ENCODE measurements around the gene TEKT4. TPM values are rescaled to one million over a fixed set of nuclear protein-coding genes. Genes with fewer than 3 reads are reported as not detected.

Gene TEKT4
- total and polyA plus RNA-seq, 2 of the 13 experiments (the other 11 are each of a cell fraction or from before 2014, with no cell fraction given): not detected

GRCh38 chr2:94879982-94880377 is 8.8 kb downstream of the TEKT4 start (continued):
- TF ChIP-seq PHF8 (CRISPR knock-in tag; IDR thresholded peaks at IDR 0.05) (no peak), ZNF776 (CRISPR knock-in tag; IDR thresholded peaks at IDR 0.05) (no peak), MTERF4 (CRISPR knock-in tag; IDR thresholded peaks at IDR 0.05) (no peak)

GRCh38 chr2:94880507-94880906 is 9.3 kb downstream of the TEKT4 start:
- H3K36me3 ChIP-seq (replicated peaks in 1 of 2; ENCODE audit: control insufficient read depth in 1 of 2, insufficient read depth in 2 of 2, low read length in 2 of 2): no peaks in the 10 kb centered on the region
- ATAC-seq (no peak), FAIRE-seq (no peak), DNase-seq (ENCODE audit: low spot score) (no peak)
- H3K4me3 ChIP-seq (replicated peaks in 1 of 3; ENCODE audit: insufficient read depth in 1 of 3, low read depth in 2 of 3, low read length in 3 of 3): no peak overlapping the region
- peaks cover 0 to 9% of the 10 kb centered on the region in 2 experiments; a peak in 2 of 5 replicates for H3K27me3 ChIP-seq (ENCODE audit: control insufficient read depth in 1 of 2, insufficient read depth in 2 of 2, low read length in 2 of 2)
- no peaks in the 10 kb centered on the region for H3K4me1 ChIP-seq (ENCODE audit: insufficient read depth, low read length)
- H2AFZ ChIP-seq (ENCODE audit: low read length): no peak overlapping the region
- no peaks in the 10 kb centered on the region for H3K79me2 ChIP-seq (ENCODE audit: insufficient read depth, low read length)
- CTCF ChIA-PET (ENCODE audit: low intra/inter-chr PET ratio, low total read pairs): no interaction called here
- BruUV-seq (replicated peaks): no TSS peak
- H3K27ac ChIP-seq (ENCODE audit: extremely low read length, insufficient read depth, low read length): no peak overlapping the region
- POLR2A ChIA-PET: no interaction called here
- no peaks in the 10 kb centered on the region for H3K9me3 ChIP-seq (ENCODE audit: low read length)
- in situ Hi-C loops (cut with HindIII; ENCODE audit: extremely low pct_ligation_motif_present, low pct_unique_long_range_greater_than_20kb) (no loop called here), intact Hi-C loops (cut with micrococcal nuclease; ENCODE audit: unreplicated experiment) (no loop called here)
- 15% methylated on average over 7 of the region's 8 CpGs for WGBS (ENCODE audit: low lambda C conversion rate)
- H3K9ac ChIP-seq (ENCODE audit: insufficient read depth, low read depth, low read length): no peak overlapping the region
- H4K20me1 ChIP-seq (ENCODE audit: insufficient read depth, low read length): 0 out of 2 replicates have a peak, but pooled peaks cover 7% of the 10 kb centered on the region
- H3K4me2 ChIP-seq (ENCODE audit: low read depth, low read length): no peak overlapping the region
- TF ChIP-seq ZNF430 (CRISPR knock-in tag; IDR thresholded peaks at IDR 0.05) (no peak), SNAI1 (CRISPR knock-in tag; IDR thresholded peaks at IDR 0.05; ENCODE audit: borderline replicate concordance) (no peak), CCDC6 (CRISPR knock-in tag; IDR thresholded peaks at IDR 0.05) (no peak), ZFP36L2 (CRISPR knock-in tag; IDR thresholded peaks at IDR 0.05) (no peak), SETDB1 (CRISPR knock-in tag; IDR thresholded peaks at IDR 0.05; ENCODE audit: borderline replicate concordance) (no peak), ZFP1 (CRISPR knock-in tag; IDR thresholded peaks at IDR 0.05) (no peak), ZNF451 (CRISPR knock-in tag; IDR thresholded peaks at IDR 0.05) (no peak), AHR (CRISPR knock-in tag; IDR thresholded peaks at IDR 0.05) (no peak), KDM4B (CRISPR knock-in tag; IDR thresholded peaks at IDR 0.05) (no peak), SPEN (CRISPR knock-in tag; IDR thresholded peaks at IDR 0.05; ENCODE audit: low read depth) (no peak)
- TF ChIP-seq, protein P1, sequence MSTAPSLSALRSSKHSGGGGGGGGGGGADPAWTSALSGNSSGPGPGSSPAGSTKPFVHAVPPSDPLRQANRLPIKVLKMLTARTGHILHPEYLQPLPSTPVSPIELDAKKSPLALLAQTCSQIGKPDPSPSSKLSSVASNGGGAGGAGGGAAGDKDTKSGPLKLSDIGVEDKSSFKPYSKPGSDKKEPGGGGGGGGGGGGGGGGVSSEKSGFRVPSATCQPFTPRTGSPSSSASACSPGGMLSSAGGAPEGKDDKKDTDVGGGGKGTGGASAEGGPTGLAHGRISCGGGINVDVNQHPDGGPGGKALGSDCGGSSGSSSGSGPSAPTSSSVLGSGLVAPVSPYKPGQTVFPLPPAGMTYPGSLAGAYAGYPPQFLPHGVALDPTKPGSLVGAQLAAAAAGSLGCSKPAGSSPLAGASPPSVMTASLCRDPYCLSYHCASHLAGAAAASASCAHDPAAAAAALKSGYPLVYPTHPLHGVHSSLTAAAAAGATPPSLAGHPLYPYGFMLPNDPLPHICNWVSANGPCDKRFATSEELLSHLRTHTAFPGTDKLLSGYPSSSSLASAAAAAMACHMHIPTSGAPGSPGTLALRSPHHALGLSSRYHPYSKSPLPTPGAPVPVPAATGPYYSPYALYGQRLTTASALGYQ (CRISPR knock-in tag; IDR thresholded peaks at IDR 0.05): no peak
- TF ChIP-seq, protein P2, sequence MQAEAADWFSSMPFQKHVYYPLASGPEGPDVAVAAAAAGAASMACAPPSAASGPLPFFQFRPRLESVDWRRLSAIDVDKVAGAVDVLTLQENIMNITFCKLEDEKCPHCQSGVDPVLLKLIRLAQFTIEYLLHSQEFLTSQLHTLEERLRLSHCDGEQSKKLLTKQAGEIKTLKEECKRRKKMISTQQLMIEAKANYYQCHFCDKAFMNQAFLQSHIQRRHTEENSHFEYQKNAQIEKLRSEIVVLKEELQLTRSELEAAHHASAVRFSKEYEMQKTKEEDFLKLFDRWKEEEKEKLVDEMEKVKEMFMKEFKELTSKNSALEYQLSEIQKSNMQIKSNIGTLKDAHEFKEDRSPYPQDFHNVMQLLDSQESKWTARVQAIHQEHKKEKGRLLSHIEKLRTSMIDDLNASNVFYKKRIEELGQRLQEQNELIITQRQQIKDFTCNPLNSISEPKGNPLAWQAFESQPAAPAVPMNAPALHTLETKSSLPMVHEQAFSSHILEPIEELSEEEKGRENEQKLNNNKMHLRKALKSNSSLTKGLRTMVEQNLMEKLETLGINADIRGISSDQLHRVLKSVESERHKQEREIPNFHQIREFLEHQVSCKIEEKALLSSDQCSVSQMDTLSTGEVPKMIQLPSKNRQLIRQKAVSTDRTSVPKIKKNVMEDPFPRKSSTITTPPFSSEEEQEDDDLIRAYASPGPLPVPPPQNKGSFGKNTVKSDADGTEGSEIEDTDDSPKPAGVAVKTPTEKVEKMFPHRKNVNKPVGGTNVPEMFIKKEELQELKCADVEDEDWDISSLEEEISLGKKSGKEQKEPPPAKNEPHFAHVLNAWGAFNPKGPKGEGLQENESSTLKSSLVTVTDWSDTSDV (CRISPR knock-in tag; IDR thresholded peaks at IDR 0.05): no peak
- TF ChIP-seq, protein P3, sequence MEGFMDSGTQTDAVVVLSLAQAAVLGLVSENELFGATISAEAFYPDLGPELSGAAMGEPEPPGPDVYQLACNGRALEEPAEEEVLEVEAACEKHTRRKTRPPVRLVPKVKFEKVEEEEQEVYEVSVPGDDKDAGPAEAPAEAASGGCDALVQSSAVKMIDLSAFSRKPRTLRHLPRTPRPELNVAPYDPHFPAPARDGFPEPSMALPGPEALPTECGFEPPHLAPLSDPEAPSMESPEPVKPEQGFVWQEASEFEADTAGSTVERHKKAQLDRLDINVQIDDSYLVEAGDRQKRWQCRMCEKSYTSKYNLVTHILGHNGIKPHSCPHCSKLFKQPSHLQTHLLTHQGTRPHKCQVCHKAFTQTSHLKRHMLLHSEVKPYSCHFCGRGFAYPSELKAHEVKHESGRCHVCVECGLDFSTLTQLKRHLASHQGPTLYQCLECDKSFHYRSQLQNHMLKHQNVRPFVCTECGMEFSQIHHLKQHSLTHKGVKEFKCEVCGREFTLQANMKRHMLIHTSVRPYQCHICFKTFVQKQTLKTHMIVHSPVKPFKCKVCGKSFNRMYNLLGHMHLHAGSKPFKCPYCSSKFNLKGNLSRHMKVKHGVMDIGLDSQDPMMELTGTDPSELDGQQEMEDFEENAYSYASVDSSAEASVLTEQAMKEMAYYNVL (CRISPR knock-in tag; IDR thresholded peaks at IDR 0.05; ENCODE audit: borderline replicate concordance): no peak

Data from HepG2 (cell line).